GM12873 (cell line): ENCODE results near the gene CST3.

Experiments
- TF ChIP-seq, protein P1 (sequence below): IDR thresholded peaks from 2 replicates; pipeline ENCODE4 v1.5.1; 2012; ENCODE audit warnings: low read depth, mild to moderate bottlenecking, moderate library complexity, low read length, control low read depth; ENCODE audit not compliant: insufficient read depth; ENCODE audit errors: missing control alignments

CST3 gene

DNA sequence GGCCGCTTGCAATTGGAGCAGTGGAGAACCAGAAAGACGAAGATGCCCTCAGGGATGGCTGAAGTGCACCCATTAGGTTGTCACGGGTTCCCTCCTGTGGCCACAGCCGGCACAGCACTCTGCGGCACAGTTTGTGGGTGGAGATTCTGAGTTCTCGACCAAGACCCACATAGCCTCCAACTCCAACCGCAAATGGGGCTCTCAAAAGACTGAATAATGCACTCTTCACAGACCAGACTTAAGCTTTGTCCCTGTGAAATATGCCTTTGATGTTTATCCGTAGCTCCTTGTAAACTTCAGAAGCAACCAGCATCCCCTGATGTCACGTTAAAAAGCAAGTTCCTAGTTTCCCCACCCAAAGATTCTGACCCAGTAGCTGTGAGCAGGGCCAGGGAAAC, 31.1 kb downstream of the CST3 start:
- TF ChIP-seq, protein P1, sequence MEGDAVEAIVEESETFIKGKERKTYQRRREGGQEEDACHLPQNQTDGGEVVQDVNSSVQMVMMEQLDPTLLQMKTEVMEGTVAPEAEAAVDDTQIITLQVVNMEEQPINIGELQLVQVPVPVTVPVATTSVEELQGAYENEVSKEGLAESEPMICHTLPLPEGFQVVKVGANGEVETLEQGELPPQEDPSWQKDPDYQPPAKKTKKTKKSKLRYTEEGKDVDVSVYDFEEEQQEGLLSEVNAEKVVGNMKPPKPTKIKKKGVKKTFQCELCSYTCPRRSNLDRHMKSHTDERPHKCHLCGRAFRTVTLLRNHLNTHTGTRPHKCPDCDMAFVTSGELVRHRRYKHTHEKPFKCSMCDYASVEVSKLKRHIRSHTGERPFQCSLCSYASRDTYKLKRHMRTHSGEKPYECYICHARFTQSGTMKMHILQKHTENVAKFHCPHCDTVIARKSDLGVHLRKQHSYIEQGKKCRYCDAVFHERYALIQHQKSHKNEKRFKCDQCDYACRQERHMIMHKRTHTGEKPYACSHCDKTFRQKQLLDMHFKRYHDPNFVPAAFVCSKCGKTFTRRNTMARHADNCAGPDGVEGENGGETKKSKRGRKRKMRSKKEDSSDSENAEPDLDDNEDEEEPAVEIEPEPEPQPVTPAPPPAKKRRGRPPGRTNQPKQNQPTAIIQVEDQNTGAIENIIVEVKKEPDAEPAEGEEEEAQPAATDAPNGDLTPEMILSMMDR, result peak; percentile 99

DNA sequence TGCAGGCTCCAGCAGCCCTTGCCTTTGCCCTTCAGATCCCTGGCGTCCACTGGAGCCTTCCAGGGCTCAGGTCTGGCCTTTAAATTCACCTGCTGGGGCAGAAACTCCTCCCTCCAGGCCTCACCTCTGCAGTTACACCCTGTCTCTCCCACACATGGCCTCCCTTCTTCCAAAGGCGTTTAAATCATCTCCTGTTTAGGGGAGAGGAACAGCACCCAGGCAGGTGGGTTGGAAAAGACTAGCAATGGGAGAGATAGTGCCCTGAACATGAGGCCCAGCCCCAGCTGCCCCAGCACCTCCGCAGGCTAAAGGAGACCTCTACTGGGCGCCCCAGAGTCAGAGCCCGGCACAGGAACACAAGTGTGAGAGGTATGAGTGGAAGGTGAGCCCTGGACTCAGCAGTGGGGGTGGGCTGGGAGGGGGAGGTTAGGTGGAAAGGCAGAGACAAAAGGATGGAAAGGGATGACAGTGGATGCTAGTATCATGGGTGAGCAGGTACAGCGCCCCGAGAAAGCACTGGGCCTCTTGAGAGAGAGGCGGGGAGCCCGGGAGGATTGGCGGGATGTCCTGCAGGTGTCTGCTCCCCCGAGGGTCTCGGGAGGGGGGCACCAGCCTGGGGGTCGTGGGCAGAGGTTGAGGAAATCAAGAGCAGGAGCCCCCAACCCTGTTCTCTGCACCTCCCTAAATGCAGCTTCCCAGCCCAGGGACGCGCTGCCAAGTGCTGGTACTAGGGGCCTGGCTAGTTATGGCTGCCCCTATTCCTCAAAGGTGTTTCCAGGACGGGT, 31.7 kb downstream of the CST3 start, which contains the start of gene CST9:
Gene CST9, minus strand, starts transcription at position 51 of the 785 bp plus-strand sequence. CDS start 53 bp downstream, outside the sequence.
- TF ChIP-seq, protein P1, result no peak

DNA sequence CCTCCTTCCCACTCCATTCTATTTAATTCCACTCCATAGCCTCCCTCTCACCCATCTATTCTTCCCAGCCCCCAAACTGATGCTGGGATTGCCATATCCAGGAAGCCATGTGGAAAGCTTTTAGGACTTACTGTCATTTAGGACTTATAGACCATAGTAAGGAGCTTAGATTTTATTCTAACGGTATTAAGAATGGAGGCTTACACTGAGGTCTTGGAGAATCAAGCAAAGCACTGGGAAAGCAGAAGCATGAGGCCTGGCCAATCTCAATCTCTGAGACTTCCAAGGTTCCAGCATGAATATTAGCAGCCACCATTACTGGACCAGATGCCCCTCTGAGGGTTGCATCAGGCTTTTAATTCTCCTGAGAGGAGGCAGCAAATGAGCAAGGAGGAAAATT, 33.4 kb downstream of the CST3 start:
- TF ChIP-seq, protein P1, result no peak

DNA sequence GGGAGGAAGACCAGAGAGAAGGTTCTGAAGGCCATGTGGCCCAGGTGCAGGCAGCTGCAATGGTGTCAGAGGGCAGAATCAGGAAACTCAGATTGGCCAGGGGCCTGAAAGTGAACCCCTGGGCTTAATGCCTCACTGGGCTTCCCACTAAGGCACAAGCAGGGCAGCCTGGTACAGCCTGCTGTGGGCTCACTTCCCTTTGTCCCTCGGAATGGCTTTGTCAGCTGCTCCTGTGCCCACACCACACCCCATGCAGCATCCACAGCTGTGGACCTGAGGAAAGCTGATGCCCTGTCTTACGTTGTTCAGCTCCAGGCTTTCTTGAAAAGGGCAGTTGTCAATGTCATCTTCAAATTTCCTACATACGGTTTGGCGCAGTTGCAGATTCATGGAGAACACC, 34.4 kb downstream of the CST3 start:
- TF ChIP-seq, protein P1, result no peak

DNA sequence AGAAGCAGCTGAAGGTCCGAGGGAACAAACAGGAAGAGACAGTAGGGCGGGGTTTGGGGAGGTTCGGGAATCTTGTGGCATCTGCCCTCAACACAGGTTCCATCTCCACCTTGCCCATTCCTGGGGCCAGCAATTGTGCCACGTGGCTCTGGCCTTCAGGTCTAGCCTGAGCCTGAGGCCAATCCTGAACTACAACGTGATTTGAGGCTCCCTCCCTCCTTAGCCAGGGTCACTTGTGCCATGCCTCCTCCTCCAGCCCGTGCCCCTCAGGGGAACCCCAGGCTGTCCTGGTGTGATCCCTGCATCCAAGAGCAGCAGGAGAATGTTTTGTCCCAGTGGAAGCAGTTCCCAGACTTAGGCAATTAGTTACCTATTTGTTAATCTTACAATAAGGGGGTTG, 35.1 kb downstream of the CST3 start:
- TF ChIP-seq, protein P1, result no peak

DNA sequence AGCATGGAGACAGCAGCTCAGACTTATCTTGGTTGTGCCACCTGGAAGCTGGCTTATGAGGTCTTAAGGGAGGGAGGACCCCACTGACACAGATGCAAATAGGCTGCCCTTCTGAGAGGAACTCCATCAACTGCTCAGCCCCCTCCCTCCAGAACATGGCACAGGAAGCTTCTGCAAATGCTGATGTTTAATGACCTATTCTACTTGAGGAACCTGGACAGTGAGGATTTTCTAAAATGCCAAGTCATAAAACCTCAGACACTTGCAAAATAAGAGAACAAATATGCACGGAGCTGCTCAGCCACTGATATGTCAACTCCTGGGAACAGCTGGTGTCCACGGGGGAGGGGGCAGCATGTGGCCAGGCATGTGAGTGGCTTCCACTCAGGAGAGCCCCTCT, 35.5 kb downstream of the CST3 start:
- TF ChIP-seq, protein P1, result no peak

DNA sequence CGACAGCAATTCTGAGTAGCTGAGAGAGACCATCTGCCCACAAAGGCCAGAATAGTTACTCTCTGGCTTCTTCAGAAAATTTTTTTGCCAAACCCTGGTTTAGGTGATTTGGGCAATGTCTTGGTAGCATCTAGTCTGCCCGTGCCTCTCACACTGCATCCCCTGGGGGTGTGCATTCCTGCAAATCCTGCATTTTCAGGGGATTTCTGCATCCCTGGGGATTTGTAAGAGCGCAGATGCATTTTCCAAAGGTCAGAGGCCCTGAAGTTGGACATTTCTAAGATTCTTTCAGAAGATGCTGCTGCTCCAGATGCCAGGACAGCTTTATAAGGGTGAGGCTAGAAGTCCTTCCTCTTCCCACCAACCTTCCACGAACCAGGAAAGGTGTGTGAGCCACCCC, 36.0 kb downstream of the CST3 start:
- TF ChIP-seq, protein P1, result no peak
